Nephron (organoid): ENCODE measurements around the gene MRPL36.

Source experiments
- H3K27ac Mint-ChIP-seq, 3 experiments: 2 replicates each; pipeline ENCODE4 v1.8.0; 2020; ENCODE audit warnings: mixed read lengths in 3 of 3, mild to moderate bottlenecking in 2 of 3, moderate library complexity in 1 of 3
- H3K27me3 Mint-ChIP-seq: 2 replicates; pipeline ENCODE4 v1.8.0; 2021; ENCODE audit warnings: low read depth, mild to moderate bottlenecking, moderate library complexity, mixed read lengths
- H3K36me3 Mint-ChIP-seq: 2 replicates; pipeline ENCODE4 v1.8.0; 2020; ENCODE audit warnings: low read depth, mixed read lengths
- H3K4me1 Mint-ChIP-seq: 2 replicates; pipeline ENCODE4 v1.8.0; 2020; ENCODE audit warnings: mixed read lengths
- H3K4me3 Mint-ChIP-seq, 3 experiments: 2 replicates each; pipeline ENCODE4 v1.8.0; 2020; ENCODE audit warnings: mild to moderate bottlenecking in 3 of 3, mixed read lengths in 3 of 3, moderate library complexity in 2 of 3
- H3K9me3 Mint-ChIP-seq: 2 replicates; pipeline ENCODE4 v1.8.0; 2020; ENCODE audit warnings: mixed read lengths
- TF ChIP-seq, protein P1 (sequence below), 3 experiments: fragments of 200-600 bp; sonication (generic); IDR thresholded peaks; one replicate each; pipeline ENCODE4 v1.5.0; 2021; ENCODE audit warnings: antibody characterized with exemption in 3 of 3; ENCODE audit not compliant: unreplicated experiment in 3 of 3

Gene MRPL36

GRCh38 chr5:1752881-1753280, 46.8 kb downstream of the MRPL36 start:
- Mint-ChIP-seq H3K27me3 (peaks cover 27% of the 10 kb centered on the region), H3K4me1 (peaks cover 14% of the 10 kb centered on the region), H3K4me3 (no peak overlapping the region), H3K9me3 (no peaks in the 10 kb centered on the region), H3K27ac (no peak overlapping the region), H3K36me3 (no peaks in the 10 kb centered on the region)
- TF ChIP-seq, protein P1, sequence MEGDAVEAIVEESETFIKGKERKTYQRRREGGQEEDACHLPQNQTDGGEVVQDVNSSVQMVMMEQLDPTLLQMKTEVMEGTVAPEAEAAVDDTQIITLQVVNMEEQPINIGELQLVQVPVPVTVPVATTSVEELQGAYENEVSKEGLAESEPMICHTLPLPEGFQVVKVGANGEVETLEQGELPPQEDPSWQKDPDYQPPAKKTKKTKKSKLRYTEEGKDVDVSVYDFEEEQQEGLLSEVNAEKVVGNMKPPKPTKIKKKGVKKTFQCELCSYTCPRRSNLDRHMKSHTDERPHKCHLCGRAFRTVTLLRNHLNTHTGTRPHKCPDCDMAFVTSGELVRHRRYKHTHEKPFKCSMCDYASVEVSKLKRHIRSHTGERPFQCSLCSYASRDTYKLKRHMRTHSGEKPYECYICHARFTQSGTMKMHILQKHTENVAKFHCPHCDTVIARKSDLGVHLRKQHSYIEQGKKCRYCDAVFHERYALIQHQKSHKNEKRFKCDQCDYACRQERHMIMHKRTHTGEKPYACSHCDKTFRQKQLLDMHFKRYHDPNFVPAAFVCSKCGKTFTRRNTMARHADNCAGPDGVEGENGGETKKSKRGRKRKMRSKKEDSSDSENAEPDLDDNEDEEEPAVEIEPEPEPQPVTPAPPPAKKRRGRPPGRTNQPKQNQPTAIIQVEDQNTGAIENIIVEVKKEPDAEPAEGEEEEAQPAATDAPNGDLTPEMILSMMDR (IDR thresholded peaks at IDR 0.05; ENCODE audit: unreplicated experiment in 3 of 3) = no peak

- H3K27ac Mint-ChIP-seq = no peak overlapping the region
- peaks cover 24% of the 10 kb centered on the region for H3K27me3 Mint-ChIP-seq
- no peak overlapping the region for H3K4me3 Mint-ChIP-seq
- H3K9me3 Mint-ChIP-seq = no peaks in the 10 kb centered on the region
- H3K4me1 Mint-ChIP-seq = peaks cover 14% of the 10 kb centered on the region
- TF ChIP-seq, protein P1 (IDR thresholded peaks at IDR 0.05; ENCODE audit: unreplicated experiment in 3 of 3) = no peak
- H3K36me3 Mint-ChIP-seq = no peaks in the 10 kb centered on the region
These were observed 47.5 kb downstream of the MRPL36 start for GRCh38 chr5:1751864-1752822.

DNA sequence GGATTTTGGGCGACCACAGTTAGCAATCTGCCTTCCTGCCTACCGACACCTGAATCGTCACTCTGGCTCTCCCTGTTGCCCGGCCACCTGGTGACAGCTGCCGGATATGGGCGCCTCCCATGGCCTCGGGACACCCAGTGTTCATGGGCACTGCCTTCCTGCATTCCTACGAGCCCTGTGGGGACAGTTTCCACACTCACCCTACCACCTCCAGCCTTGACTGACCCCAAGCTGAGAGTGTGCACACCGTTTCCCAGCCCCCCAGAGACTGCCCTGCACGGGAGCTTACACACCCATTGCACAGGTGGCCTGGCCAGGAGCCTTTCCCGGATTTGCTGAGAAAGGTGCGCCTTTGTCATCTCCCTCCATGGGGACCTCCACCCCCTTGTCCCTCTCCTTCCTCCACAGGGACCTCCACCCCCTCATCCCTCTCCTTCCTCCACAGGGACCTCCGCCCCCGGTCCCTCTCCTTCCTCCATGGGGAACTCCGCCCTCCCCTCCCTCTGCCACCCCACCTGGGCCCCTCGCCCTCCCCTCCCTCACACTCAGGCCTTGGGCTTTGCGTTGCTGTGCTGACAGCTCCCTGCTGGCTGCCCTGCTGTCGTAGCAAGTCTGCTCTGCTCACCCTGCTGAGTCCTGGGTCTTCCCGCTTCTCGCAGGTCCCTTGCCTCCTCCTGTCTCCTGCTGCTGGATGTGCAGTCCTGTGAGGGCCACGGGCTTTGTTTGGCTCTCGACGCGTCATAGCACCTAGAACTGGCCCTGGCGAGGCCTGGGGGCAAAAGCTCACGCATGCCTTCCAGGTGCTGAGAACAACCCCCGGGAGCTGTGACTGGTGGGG, 48.4 kb downstream of the MRPL36 start:
- H3K36me3 Mint-ChIP-seq = no peaks in the 10 kb centered on the region
- TF ChIP-seq, protein P1 (IDR thresholded peaks at IDR 0.05; ENCODE audit: unreplicated experiment in 3 of 3) = no peak
- H3K27me3 Mint-ChIP-seq = peaks cover 20% of the 10 kb centered on the region
- no peak overlapping the region for H3K4me3 Mint-ChIP-seq
- no peak overlapping the region for H3K27ac Mint-ChIP-seq
- no peaks in the 10 kb centered on the region for H3K9me3 Mint-ChIP-seq
- peaks cover 14% of the 10 kb centered on the region for H3K4me1 Mint-ChIP-seq

GRCh38 chr5:1750469-1750868, 49.2 kb downstream of the MRPL36 start:
- Mint-ChIP-seq H3K4me1 (peaks cover 9% of the 10 kb centered on the region), H3K27me3 (peaks cover 25% of the 10 kb centered on the region), H3K36me3 (no peaks in the 10 kb centered on the region), H3K9me3 (no peaks in the 10 kb centered on the region), H3K4me3 (no peak overlapping the region), H3K27ac (no peak overlapping the region)
- TF ChIP-seq, protein P1 (IDR thresholded peaks at IDR 0.05; ENCODE audit: unreplicated experiment in 3 of 3) = no peak

GRCh38 chr5:1749346-1750124, 50.1 kb downstream of the MRPL36 start:
- H3K4me1 Mint-ChIP-seq = peaks cover 5% of the 10 kb centered on the region
- no peaks in the 10 kb centered on the region for H3K36me3 Mint-ChIP-seq
- H3K27ac Mint-ChIP-seq = no peak overlapping the region
- no peak overlapping the region for H3K4me3 Mint-ChIP-seq
- peaks cover 27% of the 10 kb centered on the region for H3K27me3 Mint-ChIP-seq
- TF ChIP-seq, protein P1 (IDR thresholded peaks at IDR 0.05; ENCODE audit: unreplicated experiment in 3 of 3) = no peak
- no peaks in the 10 kb centered on the region for H3K9me3 Mint-ChIP-seq
